Epithelial cell of esophagus (primary cell): Measurements from ENCODE around the gene CARF.

Experiments used
- DNase-seq: peaks from one replicate; pipeline ENCODE4 v3.0.0; 2010; ENCODE audit warnings: low read depth
- H3K4me3 ChIP-seq: 2 replicates; pipeline ENCODE4 v1.5.1; 2011; ENCODE audit warnings: mild to moderate bottlenecking, low read length, control low read depth
- TF ChIP-seq, protein P1 (sequence below): IDR thresholded peaks from 2 replicates; pipeline ENCODE4 v1.5.1; 2011; ENCODE audit warnings: low read depth, mild to moderate bottlenecking, low read length, control low read depth, inconsistent platforms; ENCODE audit not compliant: insufficient read depth; ENCODE audit errors: missing control alignments

The CARF gene

GRCh38 chr2:203014456-203015199 is 102.6 kb downstream of the CARF start, which contains the start of gene NBEAL1:
TSS of gene NBEAL1 (plus strand) at chr2:203014875. CDS start at chr2:203016385, 1,510 bp downstream.
- TF ChIP-seq, protein P1, sequence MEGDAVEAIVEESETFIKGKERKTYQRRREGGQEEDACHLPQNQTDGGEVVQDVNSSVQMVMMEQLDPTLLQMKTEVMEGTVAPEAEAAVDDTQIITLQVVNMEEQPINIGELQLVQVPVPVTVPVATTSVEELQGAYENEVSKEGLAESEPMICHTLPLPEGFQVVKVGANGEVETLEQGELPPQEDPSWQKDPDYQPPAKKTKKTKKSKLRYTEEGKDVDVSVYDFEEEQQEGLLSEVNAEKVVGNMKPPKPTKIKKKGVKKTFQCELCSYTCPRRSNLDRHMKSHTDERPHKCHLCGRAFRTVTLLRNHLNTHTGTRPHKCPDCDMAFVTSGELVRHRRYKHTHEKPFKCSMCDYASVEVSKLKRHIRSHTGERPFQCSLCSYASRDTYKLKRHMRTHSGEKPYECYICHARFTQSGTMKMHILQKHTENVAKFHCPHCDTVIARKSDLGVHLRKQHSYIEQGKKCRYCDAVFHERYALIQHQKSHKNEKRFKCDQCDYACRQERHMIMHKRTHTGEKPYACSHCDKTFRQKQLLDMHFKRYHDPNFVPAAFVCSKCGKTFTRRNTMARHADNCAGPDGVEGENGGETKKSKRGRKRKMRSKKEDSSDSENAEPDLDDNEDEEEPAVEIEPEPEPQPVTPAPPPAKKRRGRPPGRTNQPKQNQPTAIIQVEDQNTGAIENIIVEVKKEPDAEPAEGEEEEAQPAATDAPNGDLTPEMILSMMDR: no peak
- peak within 1 kb of the TSS; percentile 92 for H3K4me3 ChIP-seq
- DNase-seq: peak; percentile 98

GRCh38 chr2:203016716-203017115 is 104.6 kb downstream of the CARF start:
- TF ChIP-seq, protein P1: no peak
- peak; percentile 10 for DNase-seq
- H3K4me3 ChIP-seq: peak overlapping the region; percentile 92

DNA sequence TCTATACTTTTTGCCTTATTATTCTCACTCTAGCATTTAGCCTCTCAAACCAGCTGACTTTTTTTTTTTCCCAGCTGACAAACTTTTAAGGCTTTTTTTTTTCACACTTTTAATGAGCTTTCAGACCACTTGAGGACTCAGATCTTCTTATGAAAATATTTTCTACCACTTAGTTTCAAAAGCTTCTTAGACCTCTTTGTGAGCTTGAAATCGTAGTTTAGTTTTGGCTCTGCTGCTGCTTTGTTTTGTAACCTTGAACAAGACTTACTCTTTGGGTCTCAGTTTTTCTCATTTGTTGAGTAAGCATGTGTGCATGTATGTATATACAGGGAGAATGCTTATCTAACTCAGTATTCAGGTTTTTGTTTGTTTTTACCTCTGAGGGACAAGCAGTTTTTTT is 106.1 kb downstream of the CARF start:
- DNase-seq: peak; percentile 20
- H3K4me3 ChIP-seq: peak overlapping the region; percentile 92
- TF ChIP-seq, protein P1: no peak

- DNase-seq: no peak
- TF ChIP-seq, protein P1: no peak
- no peak overlapping the region for H3K4me3 ChIP-seq
Measured at GRCh38 chr2:203019142-203019541, 107.1 kb downstream of the CARF start.

DNA sequence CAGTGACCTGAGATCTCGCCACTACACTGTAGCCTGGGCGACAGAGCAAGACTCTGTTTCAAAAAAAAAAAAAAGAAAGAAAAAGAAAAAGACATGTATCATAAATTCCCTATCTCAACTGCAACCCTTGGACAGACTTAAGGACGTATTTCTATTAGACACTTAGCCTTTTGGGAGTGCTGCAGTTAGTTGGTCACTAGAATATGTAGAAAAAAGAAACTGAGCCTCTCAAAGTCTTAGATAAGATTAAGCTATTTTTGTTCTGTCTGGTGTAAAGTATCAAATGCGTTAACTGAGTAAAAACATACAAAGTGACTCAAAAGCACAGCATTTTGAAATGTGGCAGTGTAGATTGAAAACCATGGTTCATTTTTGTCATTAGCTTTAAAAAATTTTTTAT is 109.9 kb downstream of the CARF start:
- no peak for DNase-seq
- no peak overlapping the region for H3K4me3 ChIP-seq
- TF ChIP-seq, protein P1: no peak

- TF ChIP-seq, protein P1: no peak
- no peak overlapping the region for H3K4me3 ChIP-seq
Measured at GRCh38 chr2:203022751-203023150, 110.7 kb downstream of the CARF start.

GRCh38 chr2:203025592-203025991 is 113.5 kb downstream of the CARF start:
- DNase-seq: peak; percentile 44
- no peak overlapping the region for H3K4me3 ChIP-seq
- TF ChIP-seq, protein P1: no peak

More at GRCh38 chr2:203022751-203023150, 110.7 kb downstream of the CARF start:
- no peak for DNase-seq
